NCI-H524 treated with DMSO at 0.1 percent for 48 hours (cell line): ENCODE results near the gene NUAK1.

ENCODE experiments used
- DNase-seq: peaks from one replicate; lab custom pipeline; 2025; lab: John Stamatoyannopoulos, UW

The NUAK1 gene

GRCh38 chr12:106130474-106131113 is 8.2 kb downstream of the NUAK1 start:
- no peak for DNase-seq

DNA sequence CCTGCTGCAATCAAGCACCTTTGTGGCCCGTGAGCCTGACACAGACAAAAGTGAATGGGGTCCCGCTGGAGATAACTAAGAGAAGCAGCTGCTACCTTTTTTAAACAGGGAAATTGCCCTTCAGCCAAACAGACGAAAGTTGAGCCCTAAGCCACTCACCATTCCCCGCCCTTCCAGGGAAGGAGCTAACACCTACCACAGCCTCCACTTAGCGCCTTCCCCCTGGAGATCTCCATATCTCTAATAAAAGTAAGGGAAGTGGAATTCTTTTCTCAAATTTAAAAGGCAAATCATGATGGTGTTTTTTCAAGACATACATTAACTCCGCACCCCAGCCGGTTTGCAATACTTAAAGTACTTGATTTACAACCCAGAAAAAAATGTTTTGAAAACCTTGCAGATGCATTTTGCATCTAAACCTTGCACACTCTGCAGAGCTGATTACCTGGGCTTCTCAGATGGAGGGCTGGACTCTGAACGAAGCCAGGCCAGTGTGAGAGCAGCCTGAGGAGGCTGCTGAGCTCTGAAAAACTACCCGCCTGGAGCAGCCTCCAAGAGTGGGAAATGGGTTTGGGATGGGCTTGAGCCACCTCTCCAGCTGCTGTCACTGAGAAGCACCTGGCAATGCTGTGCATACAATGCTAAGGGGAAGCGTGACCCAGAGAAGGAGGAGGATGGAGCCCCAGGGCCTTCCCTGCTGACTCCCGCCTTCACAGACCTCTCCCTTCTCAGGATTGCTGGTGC is 10.0 kb downstream of the NUAK1 start:
- no peak for DNase-seq

- DNase-seq: no peak
Observed at GRCh38 chr12:106127338-106128126, 11.2 kb downstream of the NUAK1 start.

GRCh38 chr12:106126441-106127337 is 12.1 kb downstream of the NUAK1 start:
- DNase-seq: no peak

DNA sequence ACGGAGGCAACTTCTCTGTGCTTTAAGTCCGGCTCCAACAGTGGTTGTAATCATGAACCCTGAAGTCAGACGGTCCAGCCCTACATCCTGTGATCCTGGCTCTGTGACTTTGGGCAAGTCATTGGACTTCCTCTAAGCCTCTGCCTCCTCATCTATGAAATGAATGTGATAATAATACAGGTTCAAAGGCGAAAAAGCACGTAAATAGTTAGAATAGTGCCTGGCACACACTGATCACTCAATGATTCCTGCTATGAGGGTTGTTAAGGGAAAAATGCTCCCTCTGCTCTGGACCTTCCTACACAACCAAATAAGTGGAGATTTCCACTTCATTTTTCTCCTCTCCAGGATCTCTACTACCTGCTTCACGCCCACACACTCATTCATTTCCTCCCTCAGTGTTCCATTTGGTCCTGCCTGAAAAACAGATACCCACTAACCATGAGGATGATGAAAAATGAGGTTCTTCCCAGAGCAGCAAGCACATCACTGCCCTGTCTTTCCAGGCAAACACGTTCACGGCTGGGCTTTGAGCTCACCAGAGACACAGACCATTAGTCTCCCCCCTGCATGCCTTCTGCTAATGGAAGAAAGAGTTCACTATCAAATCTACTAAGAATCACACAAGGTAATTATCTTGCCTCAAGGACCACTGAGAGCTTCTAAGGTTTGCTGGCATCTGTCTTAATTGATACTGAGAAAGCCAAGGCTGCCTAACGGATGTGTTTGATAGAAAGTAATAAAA is 13.2 kb downstream of the NUAK1 start:
- DNase-seq: no peak

GRCh38 chr12:106123551-106124081 is 15.1 kb downstream of the NUAK1 start:
- no peak for DNase-seq

GRCh38 chr12:106123110-106123509 is 15.6 kb downstream of the NUAK1 start:
- no peak for DNase-seq

DNA sequence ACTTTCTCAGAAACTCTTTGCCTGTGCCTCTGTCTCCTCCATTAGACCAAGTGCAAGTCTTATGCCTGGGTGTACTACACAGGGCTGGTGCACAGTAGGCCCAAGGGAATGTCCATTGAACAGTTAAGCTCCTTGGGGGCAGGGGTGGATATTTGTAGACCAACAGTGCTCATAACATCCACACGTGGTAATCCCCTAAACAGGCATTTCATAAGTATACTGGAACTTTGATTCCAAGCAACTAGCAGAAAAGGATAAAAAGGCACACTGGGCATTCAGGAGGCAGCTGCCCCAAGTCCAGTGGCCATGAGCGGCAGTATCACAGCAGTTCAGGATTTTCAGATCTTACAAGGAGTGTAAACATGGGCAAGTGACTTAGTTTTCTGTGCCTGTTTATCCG is 16.8 kb downstream of the NUAK1 start:
- no peak for DNase-seq

DNA sequence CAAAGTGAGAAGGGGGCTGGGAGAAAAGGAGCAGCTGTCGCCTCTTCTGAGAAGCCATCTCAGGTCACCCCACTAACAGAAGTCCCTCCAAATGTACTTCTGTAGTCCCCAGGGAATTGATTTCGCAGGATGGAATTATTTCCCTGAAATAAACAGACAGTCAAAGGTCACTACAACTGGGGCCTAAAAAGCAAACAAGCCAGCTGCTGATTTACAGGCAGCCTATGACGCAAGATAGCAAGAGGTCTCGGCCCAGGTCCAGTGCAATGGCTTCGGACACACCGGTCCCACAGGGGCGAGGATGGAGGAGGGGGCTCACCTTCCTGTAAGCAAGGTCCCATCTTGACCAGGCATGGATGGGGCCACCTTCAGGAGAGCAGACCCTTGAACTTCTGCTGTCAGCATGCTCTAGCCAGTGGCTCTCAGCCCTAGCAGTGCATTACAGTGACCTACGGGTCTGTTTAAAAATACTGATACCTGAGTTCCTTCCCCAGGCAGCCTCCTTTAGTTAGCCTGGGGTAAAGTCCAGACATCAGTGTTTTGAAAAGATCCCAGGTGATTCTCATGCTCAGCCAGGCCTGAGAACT is 18.1 kb downstream of the NUAK1 start:
- no peak for DNase-seq

DNA sequence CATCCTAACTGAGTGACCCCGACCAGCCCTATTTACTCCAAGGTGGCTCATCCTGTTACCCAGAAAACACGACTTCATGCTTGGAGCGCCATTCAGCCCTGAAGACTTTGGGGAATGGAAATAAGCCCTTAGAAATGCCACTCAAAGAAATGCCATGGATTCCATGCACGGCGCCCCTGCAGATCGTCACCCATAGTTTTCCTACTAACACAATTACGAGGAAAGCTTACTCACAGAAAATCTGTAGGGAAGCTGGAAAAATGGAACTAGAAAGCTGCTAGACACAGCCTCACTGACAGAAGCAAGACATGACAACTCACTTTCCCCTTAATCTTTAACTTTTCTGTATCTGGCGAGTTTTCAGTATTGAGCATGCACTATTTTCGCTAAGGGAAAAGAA is 19.5 kb downstream of the NUAK1 start:
- no peak for DNase-seq

- DNase-seq: no peak
Observed at GRCh38 chr12:106118381-106119130, 20.2 kb downstream of the NUAK1 start.

GRCh38 chr12:106115440-106115839 is 23.3 kb downstream of the NUAK1 start:
- DNase-seq: no peak

- no peak for DNase-seq
Observed at GRCh38 chr12:106114447-106115068, 24.2 kb downstream of the NUAK1 start.

DNA sequence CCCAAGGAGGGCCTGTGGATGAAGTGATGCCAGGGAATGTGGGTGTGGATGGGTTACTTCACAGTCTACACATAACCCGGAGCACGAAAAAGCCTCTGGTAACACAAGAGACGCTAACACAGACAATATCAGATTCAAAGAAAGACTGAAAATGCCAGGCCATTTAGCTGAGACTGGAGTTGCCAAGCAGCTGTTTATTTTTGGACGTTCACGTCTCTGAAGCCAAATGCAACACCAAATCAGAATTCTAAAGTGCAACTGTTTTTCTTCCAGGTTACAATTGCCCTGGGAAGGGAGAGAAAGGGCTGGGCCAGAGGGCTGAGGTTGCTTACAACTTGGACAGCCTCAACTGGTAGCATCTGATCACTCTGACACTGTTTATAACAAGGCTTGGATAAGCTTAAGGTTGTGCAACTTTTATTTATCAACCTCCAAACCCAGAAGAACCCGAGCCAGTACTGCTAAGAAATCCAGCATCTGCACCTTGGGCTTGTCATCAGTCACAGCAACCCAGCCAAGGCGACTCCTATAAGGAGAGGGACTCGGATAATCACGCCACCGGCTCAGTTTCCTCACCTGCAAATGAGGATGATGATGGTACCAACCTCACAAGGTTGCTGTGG is 24.8 kb downstream of the NUAK1 start:
- no peak for DNase-seq

DNA sequence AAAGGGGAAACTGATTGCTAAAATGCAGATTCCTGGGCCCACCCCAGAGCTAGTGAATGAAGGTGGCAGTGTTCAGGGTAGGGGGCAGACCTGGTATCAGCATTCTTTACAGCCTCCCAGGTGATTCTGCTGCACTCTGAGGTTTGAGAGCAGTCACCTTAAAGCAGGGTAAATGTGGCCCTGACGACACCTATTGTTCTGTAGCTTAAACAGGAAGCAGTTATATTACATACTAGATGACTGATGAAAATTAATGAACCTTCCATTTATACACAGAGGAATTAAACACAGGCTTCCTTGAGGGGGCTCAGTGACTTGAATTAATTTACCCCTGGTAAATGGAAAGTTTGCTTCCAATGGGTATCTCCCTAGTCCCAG is 25.3 kb downstream of the NUAK1 start:
- no peak for DNase-seq

GRCh38 chr12:106113042-106113441 is 25.7 kb downstream of the NUAK1 start:
- DNase-seq: no peak

- DNase-seq: no peak
Observed at GRCh38 chr12:106112145-106112821, 26.5 kb downstream of the NUAK1 start.

DNA sequence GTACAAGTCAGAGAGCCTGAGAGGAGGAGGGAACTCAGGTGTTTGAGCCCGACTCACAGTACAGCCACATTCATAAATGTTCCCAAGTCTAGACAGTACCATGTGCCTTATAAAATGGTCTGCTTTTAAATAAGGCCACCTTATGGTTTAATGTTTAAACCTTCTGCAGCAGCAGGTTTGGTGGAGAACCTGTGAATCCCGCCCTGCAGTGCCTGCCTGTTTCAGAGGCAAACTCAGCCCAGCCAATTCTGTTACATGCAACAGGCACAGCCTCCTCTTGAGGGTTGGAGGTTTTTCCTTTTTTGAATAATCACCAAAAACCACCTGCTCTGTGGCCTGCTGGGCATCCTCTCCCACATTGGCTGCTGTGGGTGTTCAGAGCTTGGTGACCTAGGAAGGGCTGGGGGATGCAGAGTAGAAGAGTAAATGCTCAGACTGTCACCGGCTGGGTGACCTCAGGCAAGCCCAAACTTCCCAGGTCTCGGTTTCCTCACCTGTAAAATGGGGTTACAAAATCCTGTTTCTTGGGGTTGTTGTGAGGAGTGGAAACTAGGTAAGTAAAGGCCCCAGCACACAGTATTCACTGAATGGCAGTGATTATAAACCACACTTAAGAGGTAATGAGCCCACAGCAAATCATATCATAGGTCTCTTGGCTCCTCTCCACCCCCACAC is 28.0 kb downstream of the NUAK1 start:
- no peak for DNase-seq
